Jurkat, Clone E6-1 (cell line): ENCODE data around the gene IL21R.
"Not testable (repeated sequence)": the region's sequence is repeated elsewhere in the genome, so short reads cannot be mapped to it uniquely, and the experiment has no call there.

Source experiments
- DNase-seq: peaks from one replicate; pipeline ENCODE4 v3.0.0-alpha.2; 2011; ENCODE audit warnings: low read depth, low spot score
- H3K4me3 ChIP-seq: 2 replicates; pipeline ENCODE4 v1.5.1; 2011; ENCODE audit warnings: mild to moderate bottlenecking, low read length, control low read depth, moderate library complexity

Gene IL21R

GRCh38 chr16:27398341-27398893, 3.6 kb upstream of the IL21R start:
- DNase-seq, H3K4me3 ChIP-seq: not testable (repeated sequence)

- H3K4me3 ChIP-seq, result no peak overlapping the region
- DNase-seq, result no peak
These were observed 2.8 kb upstream of the IL21R start for GRCh38 chr16:27398894-27399853.

DNA sequence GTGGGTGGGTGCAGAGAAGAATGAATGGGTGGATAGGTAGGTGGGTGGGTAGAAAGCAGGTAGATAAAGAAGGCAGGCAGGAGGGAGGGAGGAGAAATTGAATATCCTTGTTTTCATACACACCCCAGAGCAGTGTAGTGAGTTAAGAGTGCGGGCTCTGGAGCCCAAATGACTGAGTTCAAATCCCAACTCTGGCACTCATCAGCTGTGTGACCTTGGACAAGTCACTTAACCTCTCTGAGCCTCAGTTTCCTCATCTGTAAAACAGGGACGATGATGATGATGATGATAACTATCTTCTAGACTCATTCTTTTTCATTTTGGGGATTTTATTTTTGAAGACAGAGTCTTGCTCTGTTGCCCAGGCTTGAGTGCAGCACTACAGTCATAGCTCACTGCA, 2.0 kb upstream of the IL21R start:
- no peak overlapping the region for H3K4me3 ChIP-seq
- DNase-seq, result no peak

- H3K4me3 ChIP-seq, result no peak overlapping the region
- DNase-seq, result no peak
These were observed 988 bp upstream of the IL21R start for GRCh38 chr16:27400751-27401620.

DNA sequence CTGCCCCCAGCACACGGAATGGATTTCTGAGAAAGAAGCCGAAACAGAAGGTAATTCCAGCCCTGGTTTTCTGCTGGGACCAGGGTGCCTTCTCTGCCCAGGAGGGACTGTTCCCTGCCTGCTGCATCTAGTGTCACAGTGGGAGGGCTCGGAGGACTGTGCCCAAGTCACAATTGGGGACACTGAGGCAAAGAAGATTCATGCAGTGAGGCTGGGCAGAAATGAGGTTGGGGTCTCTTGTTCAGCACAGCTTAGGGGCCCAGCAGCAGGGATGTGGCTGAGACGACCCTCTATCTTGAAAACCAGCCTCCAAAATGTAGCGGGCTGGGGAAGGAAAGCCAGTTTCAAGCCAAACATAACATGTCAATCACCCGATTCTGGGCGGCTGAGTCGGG, 592 bp downstream of the IL21R start:
- H3K4me3 ChIP-seq, result peak overlapping the region; percentile 32
- no peak for DNase-seq

DNA sequence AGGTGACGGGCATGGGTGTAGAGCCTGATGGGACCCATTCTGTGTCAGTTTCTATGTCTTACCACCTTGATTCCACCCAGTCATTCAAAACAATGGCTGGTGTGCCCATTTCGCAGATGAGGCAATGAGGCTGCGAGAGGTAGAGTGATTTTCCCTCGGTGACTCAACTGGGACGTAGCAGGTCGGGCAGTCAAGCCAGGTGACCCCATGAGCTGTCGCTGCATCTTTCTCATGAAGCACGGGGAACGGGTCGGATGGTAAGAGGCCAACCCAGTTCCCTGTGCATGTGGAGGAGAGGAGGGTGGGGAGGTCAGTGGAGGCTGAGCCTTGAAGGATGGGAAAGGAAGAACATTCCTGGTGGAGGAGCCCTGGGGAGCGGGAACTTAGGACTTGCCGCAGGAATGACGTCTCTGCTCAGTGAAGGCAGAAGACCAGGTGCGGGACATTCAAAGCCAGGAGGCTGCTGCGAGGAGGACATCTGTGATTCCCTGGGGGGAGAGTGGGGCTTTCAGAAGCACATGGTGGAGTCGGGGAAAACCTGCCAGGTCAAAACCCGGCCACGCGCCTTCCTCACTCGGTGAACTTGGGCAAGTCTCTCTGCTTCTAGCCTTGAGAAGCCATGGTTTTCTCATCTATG, 1.1 kb downstream of the IL21R start:
- no peak overlapping the region for H3K4me3 ChIP-seq
- DNase-seq, result no peak

- H3K4me3 ChIP-seq, result no peak overlapping the region
- DNase-seq, result no peak
These were observed 1.6 kb downstream of the IL21R start for GRCh38 chr16:27403601-27403992.

- no peak for DNase-seq
- no peak overlapping the region for H3K4me3 ChIP-seq
These were observed 2.3 kb downstream of the IL21R start for GRCh38 chr16:27404163-27404823.

DNA sequence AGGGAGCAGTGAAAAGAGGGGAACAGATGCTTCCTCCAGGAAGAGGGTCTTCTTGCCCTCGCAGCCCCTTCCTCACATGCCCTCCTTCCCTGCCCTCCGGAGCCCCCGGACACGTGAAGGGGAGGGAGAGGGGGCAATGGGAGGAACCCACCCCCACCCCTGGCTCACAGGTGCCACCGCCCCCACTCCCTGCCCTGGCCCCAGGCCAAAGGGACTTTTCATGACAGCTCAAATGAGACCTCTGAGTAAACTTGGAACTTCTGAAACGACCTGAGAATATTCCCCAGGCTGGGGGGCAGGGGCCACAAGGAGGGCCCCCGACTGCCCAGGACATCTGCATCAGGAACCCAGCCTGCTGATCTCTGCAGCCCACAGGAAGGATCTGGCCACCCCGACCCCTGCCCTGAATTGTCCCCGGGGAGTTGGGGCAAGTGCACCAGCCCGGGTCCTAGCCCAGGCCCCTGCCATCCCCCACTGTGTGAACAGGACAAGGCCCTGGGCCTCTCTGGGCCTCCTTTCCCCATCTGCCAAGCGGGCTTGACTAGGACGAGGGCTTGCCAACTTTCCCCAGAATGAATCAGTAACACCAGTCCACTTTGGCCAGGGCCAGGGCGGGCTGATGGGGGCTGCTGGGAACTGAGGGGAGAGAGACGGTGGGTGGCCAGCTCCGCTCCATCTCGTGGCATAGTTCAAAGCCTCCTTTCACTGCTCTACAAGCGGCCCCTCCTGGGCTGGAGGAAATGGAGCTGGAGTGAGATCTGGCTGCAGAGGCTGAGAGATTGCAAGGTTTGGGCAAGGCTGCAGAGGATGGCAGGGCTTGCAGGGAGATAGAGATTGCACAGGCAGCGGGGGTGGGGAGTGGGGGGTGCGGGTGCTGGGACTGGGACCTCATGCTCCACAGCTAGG, 3.8 kb downstream of the IL21R start:
- DNase-seq, result no peak
- H3K4me3 ChIP-seq, result no peak overlapping the region

GRCh38 chr16:27406511-27407128, 4.6 kb downstream of the IL21R start:
- H3K4me3 ChIP-seq, result no peak overlapping the region
- DNase-seq, result no peak

- no peak overlapping the region for H3K4me3 ChIP-seq
- DNase-seq, result peak; percentile 77
These were observed 5.2 kb downstream of the IL21R start for GRCh38 chr16:27407133-27407532.

DNA sequence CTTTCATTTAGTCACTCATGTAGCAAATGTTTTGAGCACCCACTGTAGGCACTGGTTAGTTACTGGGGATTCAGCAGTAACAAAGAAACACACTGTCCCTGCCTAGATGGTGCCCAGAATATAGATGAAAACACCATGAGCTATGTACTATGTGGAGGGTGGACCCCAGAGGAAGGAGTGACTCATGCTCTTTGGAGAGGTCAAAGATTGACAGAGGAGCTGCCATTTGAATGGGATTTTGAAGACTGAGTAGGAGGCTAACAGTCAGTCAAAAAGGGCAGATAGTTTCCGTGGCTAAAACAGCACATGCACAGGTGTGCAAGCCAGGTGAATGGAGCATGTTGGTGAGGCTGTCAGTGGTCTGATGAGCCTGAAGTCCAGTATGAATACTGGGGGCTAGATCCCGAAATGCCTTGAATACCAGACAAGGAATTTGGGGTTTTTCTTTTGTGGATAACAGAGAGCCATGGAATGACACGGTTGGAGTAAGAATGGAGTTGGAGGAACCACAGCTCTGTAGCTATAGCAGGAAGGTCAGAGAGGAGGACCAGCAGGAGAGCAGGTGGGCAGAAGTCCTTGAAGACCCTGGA, 6.1 kb downstream of the IL21R start:
- H3K4me3 ChIP-seq, result no peak overlapping the region
- no peak for DNase-seq

- H3K4me3 ChIP-seq, result no peak overlapping the region
- DNase-seq, result no peak
These were observed 6.6 kb downstream of the IL21R start for GRCh38 chr16:27408602-27409031.

DNA sequence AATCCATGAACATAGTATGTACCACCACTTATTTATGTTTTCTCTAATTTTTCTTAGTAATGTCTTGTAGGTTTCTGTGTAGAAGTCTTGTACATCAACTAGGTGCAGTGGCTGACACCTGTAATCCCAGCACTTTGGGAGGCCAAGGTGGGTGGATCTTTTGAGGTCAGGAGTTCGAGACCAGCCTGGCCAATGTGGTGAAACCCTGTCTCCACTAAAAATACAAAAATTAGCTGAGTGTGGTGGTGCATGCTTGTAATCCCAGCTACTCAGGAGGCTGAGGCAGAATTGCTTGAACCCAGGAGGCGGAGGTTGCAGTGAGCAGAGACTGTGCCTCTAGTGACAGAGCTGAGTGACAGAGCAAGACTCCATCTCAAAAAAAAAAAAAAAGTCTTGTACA, 8.0 kb downstream of the IL21R start:
- not testable (repeated sequence) for H3K4me3 ChIP-seq, DNase-seq

- no peak overlapping the region for H3K4me3 ChIP-seq
- DNase-seq, result no peak
These were observed 8.8 kb downstream of the IL21R start for GRCh38 chr16:27410761-27411160.

DNA sequence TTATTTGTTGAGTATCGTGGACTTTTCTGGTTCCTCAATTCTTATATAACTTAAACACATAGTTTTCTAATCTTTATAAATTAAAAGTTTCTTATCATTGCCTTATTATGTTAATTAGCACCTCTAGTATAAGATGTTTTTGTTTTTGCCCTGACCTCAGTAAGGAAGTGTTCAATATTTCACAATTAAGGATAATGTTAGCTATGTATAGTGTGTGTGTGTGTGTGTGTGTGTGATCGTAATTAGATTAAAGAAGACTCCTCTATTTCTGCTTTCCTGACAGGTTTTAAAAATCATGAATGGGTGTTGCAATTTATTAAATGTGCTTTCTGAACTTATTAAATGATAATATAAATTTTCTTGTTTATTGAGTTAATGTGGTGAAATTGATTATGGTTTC, 12.0 kb downstream of the IL21R start:
- no peak overlapping the region for H3K4me3 ChIP-seq
- DNase-seq, result no peak

DNA sequence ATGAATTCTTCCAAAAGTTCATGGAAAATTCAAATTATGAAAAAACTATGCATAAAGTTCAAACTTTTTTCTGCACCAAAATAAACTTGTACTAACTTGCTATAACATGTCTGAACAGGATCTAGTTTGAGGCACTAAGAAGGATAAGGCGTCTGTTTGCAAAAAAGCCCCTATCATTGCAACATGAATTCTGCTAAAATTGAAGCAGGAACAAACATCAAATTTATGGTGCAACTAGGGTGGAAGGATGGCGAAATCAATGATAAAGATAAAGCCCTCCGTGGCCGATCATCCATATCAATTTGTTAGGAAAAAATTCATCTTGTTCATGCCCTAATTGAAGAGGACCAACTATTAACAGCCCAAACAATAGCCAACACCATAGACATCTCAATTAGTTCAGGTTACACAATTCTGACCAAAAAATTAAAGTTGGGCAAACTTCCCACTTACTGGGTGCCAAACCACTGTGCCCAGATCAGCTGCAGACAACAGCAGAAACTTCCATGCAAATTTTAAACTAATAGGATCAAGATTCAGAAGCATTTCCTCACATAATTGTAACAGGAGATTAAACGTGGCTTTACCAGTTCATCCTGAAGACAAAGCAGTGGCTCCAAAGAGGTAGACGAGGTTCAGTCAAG, 12.9 kb downstream of the IL21R start:
- no peak overlapping the region for H3K4me3 ChIP-seq
- no peak for DNase-seq
